Activated naive CD4-positive, alpha-beta T cell treated with anti-CD3 and anti-CD28 coated beads for 36 hours (primary cell): ENCODE results near the gene C3orf80. TPM values are rescaled to one million over a fixed set of nuclear protein-coding genes. Genes with fewer than 3 reads are reported as not detected.
"Not testable (repeated sequence)": the region's sequence is repeated elsewhere in the genome, so short reads cannot be mapped to it uniquely, and the experiment has no call there.

Source experiments
- CTCF ChIA-PET: fragments of 350-600 bp; sonication (Branson Sonifier 250); formaldehyde crosslinking; loops from one replicate; lab custom pipeline; 2021; ENCODE audit warnings: antibody characterized with exemption; lab: Charles Lee
- DNase-seq: peaks from one replicate; pipeline ENCODE4 v3.0.0-alpha.2; 2020
- H3K27ac Mint-ChIP-seq: one replicate; pipeline ENCODE4 v1.8.0; 2021; ENCODE audit warnings: mild to moderate bottlenecking, mixed read lengths
- H3K27me3 Mint-ChIP-seq: one replicate; pipeline ENCODE4 v1.8.0; 2021; ENCODE audit warnings: low read depth, mixed read lengths
- H3K36me3 Mint-ChIP-seq: one replicate; pipeline ENCODE4 v1.8.0; 2021; ENCODE audit warnings: low read depth, mixed read lengths
- H3K4me1 Mint-ChIP-seq: one replicate; pipeline ENCODE4 v1.8.0; 2021; ENCODE audit warnings: low read depth, mixed read lengths
- H3K4me3 Mint-ChIP-seq: one replicate; pipeline ENCODE4 v1.8.0; 2021; ENCODE audit warnings: mild to moderate bottlenecking, moderate library complexity, mixed read lengths
- H3K9me3 Mint-ChIP-seq: one replicate; pipeline ENCODE4 v1.8.0; 2021; ENCODE audit warnings: mixed read lengths
- intact Hi-C: fragments of 100-400 bp; cut with micrococcal nuclease; formaldehyde crosslinking; loops from one replicate; pipeline ENCODE4 v1.15.1; 2023
- total RNA-seq, 2 experiments: library from RNA; stranded (reverse); gene quantifications; one replicate each; pipeline ENCODE4 v1.2.3, GENCODE V29; 2021

C3orf80 gene
- total RNA-seq, 2 experiments from 2014 or later: not detected

- Mint-ChIP-seq H3K4me1 (peaks cover 5% of the 10 kb centered on the region), H3K27ac (no peak overlapping the region), H3K27me3 (peaks cover 49% of the 10 kb centered on the region), H3K36me3 (no peaks in the 10 kb centered on the region), H3K9me3 (no peaks in the 10 kb centered on the region), H3K4me3 (no peak overlapping the region)
- no peak for DNase-seq
- CTCF ChIA-PET: interaction anchor here (0.6 to 0.7 kb wide), 2 partner anchors 50 kb away, joined by 3 read pairs; no protein-coding TSS in a partner anchor
- intact Hi-C loops: loop anchor here (5.0 kb wide), 1 partner anchor 183 kb away; no protein-coding TSS in a partner anchor
These were observed 5.2 kb upstream of the C3orf80 start for GRCh38 chr3:160220038-160220437.

- H3K27ac Mint-ChIP-seq: no peak overlapping the region
- peaks cover 48% of the 10 kb centered on the region for H3K27me3 Mint-ChIP-seq
- no peak overlapping the region for H3K4me3 Mint-ChIP-seq
- H3K4me1 Mint-ChIP-seq: peaks cover 5% of the 10 kb centered on the region
- intact Hi-C loops: loop anchor here (5.0 kb wide), 1 partner anchor 184 kb away; no protein-coding TSS in a partner anchor
- no peak for DNase-seq
- CTCF ChIA-PET: interaction anchor here (0.7 kb wide), 1 partner anchor 51 kb away, joined by 3 read pairs; no protein-coding TSS in a partner anchor
- no peaks in the 10 kb centered on the region for H3K36me3 Mint-ChIP-seq
- H3K9me3 Mint-ChIP-seq: no peaks in the 10 kb centered on the region
These were observed 4.2 kb upstream of the C3orf80 start for GRCh38 chr3:160221019-160221418.

DNA sequence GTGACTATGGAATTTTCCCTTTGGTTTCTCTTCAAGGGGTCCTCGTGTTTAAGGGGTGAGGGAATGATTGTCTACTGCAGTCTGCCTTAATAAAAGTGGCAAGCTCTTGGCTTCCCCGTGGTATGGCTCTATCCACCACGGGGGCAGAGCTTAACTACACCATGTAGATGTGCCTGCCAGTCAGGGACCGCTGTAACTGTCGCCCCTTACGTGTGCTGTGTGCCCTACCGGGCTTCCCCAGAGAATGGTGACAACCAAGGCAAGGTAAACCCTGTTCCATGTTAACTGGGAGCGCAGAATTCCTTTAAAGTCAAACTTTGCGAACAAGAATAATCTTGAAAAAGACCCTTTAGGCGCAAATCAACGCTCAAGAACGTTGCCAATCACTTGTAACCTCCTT lies 966 bp upstream of the C3orf80 start:
- Mint-ChIP-seq H3K4me1 (peaks cover 9% of the 10 kb centered on the region), H3K4me3 (no peak overlapping the region), H3K27me3 (peaks cover 50% of the 10 kb centered on the region), H3K27ac (no peak overlapping the region), H3K36me3 (no peaks in the 10 kb centered on the region), H3K9me3 (no peaks in the 10 kb centered on the region)
- intact Hi-C loops: loop anchor here (5.0 kb wide), 1 partner anchor 187 kb away; no protein-coding TSS in a partner anchor
- no peak for DNase-seq
- CTCF ChIA-PET: interaction anchor here (0.8 kb wide), 1 partner anchor 218 kb away, joined by 4 read pairs; no protein-coding TSS in a partner anchor

GRCh38 chr3:160224811-160225175 lies 429 bp upstream of the C3orf80 start:
- Mint-ChIP-seq H3K4me1 (peaks cover 9% of the 10 kb centered on the region), H3K36me3 (no peaks in the 10 kb centered on the region), H3K4me3 (peak overlapping the region; percentile 66), H3K9me3 (no peaks in the 10 kb centered on the region), H3K27me3 (peaks cover 49% of the 10 kb centered on the region), H3K27ac (no peak overlapping the region)
- no peak for DNase-seq
- intact Hi-C loops: loop anchor here (5.0 kb wide), 3 partner anchors 173 to 533 kb away; partner anchors contain the start of genes IFT80, PPM1L and SMC4
- CTCF ChIA-PET: interaction anchor here (0.8 to 1.1 kb wide), 2 partner anchors 192 to 219 kb away, joined by 4 read pairs; no protein-coding TSS in a partner anchor

- Mint-ChIP-seq H3K4me3 (peak overlapping the region; percentile 55), H3K27ac (no peak overlapping the region), H3K9me3 (no peaks in the 10 kb centered on the region), H3K36me3 (no peaks in the 10 kb centered on the region), H3K4me1 (peaks cover 9% of the 10 kb centered on the region), H3K27me3 (peaks cover 43% of the 10 kb centered on the region)
- peak; percentile 8 for DNase-seq
- intact Hi-C loops: loop anchor here (5.0 kb wide), 2 partner anchors 171 to 531 kb away; partner anchors contain the start of genes IFT80, PPM1L and SMC4
- CTCF ChIA-PET: no interaction called here
These were observed 1.0 kb downstream of the C3orf80 start for GRCh38 chr3:160226026-160226907.

DNA sequence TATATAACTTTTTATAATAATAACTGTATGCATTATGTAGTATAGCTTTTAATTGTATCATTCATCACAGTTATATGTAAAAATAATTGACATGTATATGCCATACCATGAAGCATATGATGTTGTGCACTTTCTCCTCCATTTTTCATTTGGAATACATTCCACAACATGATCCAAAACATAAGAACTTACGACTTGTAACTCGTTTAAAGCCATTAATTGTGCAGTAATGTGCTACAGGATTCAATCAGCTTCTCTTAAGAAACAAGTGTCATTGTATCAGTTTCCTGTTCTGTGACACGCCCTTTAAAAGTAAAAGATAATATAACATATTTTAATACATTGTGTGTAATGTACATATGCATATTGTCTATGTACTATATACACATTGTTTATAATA lies 2.2 kb downstream of the C3orf80 start:
- no peak for DNase-seq
- no peaks in the 10 kb centered on the region for H3K9me3 Mint-ChIP-seq
- H3K4me1 Mint-ChIP-seq: peaks cover 9% of the 10 kb centered on the region
- H3K27ac Mint-ChIP-seq: no peak overlapping the region
- peaks cover 42% of the 10 kb centered on the region for H3K27me3 Mint-ChIP-seq
- no peak overlapping the region for H3K4me3 Mint-ChIP-seq
- CTCF ChIA-PET: no interaction called here
- intact Hi-C loops: loop anchor here (5.0 kb wide), 2 partner anchors 170 to 530 kb away; partner anchors contain the start of genes IFT80, PPM1L and SMC4
- H3K36me3 Mint-ChIP-seq: no peaks in the 10 kb centered on the region

GRCh38 chr3:160232014-160232413 lies 6.8 kb downstream of the C3orf80 start:
- intact Hi-C loops: no loop called here
- Mint-ChIP-seq H3K9me3 (no peaks in the 10 kb centered on the region), H3K4me1 (no peaks in the 10 kb centered on the region), H3K36me3 (no peaks in the 10 kb centered on the region), H3K27me3 (peaks cover 28% of the 10 kb centered on the region), H3K27ac (no peak overlapping the region), H3K4me3 (no peak overlapping the region)
- CTCF ChIA-PET: no interaction called here
- no peak for DNase-seq

DNA sequence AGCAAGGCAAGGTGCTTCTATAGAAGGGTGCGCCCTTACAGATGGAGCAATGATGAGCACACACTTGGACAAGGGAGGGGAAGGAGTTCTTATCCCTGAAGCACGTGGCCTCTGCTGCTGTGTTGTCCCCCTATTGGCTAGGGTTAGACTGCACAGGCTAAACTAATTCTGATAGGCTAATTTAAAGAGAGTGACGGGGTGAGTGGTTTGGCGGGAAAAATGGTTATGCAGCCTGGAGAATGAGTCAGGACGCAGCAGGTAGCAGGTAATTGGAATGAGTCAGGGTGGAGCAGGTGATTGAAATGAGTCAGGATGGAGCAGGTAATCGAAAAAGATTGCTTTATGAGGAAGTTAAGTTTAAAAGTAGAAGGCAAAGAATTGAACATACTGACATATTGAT lies 15.5 kb downstream of the C3orf80 start:
- H3K4me3 Mint-ChIP-seq, H3K9me3 Mint-ChIP-seq, intact Hi-C loops, DNase-seq, H3K36me3 Mint-ChIP-seq, H3K4me1 Mint-ChIP-seq, CTCF ChIA-PET, H3K27ac Mint-ChIP-seq: not testable (repeated sequence)
- H3K27me3 Mint-ChIP-seq: peaks cover 29% of the 10 kb centered on the region

DNA sequence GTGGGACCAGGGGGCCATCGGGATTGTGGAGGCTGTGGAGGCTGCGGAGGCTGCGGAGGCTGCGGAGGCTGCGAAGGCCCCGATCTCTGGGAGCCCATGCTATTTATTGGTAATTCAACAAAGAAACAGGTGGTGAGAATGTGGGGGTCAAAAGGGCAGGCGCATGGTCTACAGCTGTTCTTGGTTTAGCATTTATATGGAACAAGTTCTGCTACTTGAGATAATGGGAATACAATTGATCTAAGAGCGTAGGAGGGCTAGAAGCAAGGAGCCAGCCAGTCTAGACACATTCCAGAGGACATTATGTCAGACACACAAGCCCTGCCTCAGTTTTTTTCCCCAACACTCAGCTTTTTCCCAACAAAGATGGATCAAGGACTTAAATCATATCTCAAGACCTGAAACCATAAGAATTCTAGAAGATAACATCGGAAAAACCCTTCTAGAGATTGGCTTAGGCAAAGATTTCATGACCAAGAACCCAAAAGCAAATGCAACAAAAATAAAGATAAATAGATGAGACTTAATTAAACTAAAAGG lies 20.1 kb downstream of the C3orf80 start:
- no peaks in the 10 kb centered on the region for H3K4me1 Mint-ChIP-seq
- intact Hi-C loops: no loop called here
- H3K27me3 Mint-ChIP-seq: peaks cover 17% of the 10 kb centered on the region
- DNase-seq: no peak
- H3K36me3 Mint-ChIP-seq: peaks cover 2% of the 10 kb centered on the region
- H3K4me3 Mint-ChIP-seq: no peak overlapping the region
- H3K27ac Mint-ChIP-seq: no peak overlapping the region
- CTCF ChIA-PET: no interaction called here
- H3K9me3 Mint-ChIP-seq: peaks cover 5% of the 10 kb centered on the region

GRCh38 chr3:160247766-160248165 lies 22.5 kb downstream of the C3orf80 start:
- Mint-ChIP-seq H3K27me3 (peaks cover 4% of the 10 kb centered on the region), H3K36me3 (peaks cover 2% of the 10 kb centered on the region), H3K4me1 (no peaks in the 10 kb centered on the region), H3K4me3 (no peak overlapping the region), H3K9me3 (peaks cover 5% of the 10 kb centered on the region), H3K27ac (no peak overlapping the region)
- no peak for DNase-seq
- intact Hi-C loops: no loop called here
- CTCF ChIA-PET: no interaction called here

DNA sequence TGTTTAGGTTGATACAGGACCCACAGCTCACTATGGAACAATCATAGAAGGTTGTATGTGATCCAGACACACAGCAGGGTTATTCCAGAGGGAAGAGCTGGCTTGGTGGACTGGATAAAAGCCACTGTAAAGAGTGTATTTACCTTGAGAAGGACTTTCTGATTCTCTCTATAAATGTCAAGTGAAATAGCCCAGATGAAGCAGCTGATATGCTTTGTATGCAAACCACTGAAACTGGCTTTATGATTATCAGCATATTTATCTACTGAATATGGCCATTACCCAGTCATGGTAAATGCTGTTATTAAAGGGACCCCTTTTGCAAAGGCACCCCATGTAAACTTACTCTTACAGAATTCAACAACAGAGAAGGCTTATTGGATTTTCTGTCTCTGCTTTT lies 28.1 kb downstream of the C3orf80 start:
- Mint-ChIP-seq H3K27me3 (no peaks in the 10 kb centered on the region), H3K9me3 (no peaks in the 10 kb centered on the region), H3K27ac (no peak overlapping the region), H3K4me3 (no peak overlapping the region), H3K36me3 (peaks cover 4% of the 10 kb centered on the region), H3K4me1 (no peaks in the 10 kb centered on the region)
- no peak for DNase-seq
- intact Hi-C loops: no loop called here
- CTCF ChIA-PET: interaction anchor here (1.7 kb wide), 1 partner anchor 221 kb away, joined by 4 read pairs; no protein-coding TSS in a partner anchor

DNA sequence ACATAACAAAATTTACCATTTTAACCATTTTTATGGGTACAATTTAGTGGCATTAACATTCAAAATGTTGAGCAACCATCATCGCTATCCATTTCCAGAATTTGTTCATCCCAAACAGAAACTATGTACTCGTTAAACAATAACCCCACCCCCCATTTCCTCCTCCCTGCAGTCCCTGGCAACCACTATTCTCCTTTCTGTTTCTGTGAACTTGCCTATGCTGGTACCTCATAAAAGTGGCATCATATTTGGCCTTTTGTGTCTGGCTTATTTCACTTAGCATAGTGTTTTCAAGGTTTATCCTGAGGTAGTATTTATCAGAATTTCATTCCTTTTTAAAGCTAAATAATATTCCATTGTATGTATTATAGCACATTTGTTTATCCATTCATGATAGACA lies 32.4 kb downstream of the C3orf80 start:
- Mint-ChIP-seq H3K4me3 (no peak overlapping the region), H3K27me3 (no peaks in the 10 kb centered on the region), H3K36me3 (peaks cover 13% of the 10 kb centered on the region), H3K27ac (no peak overlapping the region), H3K9me3 (no peaks in the 10 kb centered on the region), H3K4me1 (no peaks in the 10 kb centered on the region)
- DNase-seq: no peak
- CTCF ChIA-PET: no interaction called here
- intact Hi-C loops: no loop called here
